ENCODE measurements around the gene DEXI.

The DEXI gene

DNA sequence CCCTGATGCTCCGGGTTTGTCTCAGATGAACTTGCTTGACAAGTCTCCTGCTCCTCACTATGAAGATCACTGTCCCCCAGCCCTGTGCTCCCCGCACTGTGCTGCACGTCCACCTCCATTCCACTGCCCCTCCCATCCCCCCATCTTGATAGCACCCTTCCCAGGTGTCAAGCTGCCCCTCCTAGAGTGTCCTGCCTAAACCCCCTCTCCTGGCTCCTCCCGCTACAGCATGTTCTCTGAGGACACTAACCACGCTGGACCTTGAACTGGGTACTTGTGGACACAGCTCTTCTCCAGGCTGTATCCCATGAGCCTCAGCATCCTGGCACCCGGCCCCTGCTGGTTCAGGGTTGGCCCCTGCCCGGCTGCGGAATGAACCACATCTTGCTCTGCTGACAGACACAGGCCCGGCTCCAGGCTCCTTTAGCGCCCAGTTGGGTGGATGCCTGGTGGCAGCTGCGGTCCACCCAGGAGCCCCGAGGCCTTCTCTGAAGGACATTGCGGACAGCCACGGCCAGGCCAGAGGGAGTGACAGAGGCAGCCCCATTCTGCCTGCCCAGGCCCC is 18.5 kb downstream of the DEXI start (continued):
- TF ChIP-seq ZFP37 (tag by site-specific recombination; IDR thresholded peaks at IDR 0.05) = no peak
- TF ChIP-seq ZNF610 (tag by site-specific recombination; IDR thresholded peaks at IDR 0.05; ENCODE audit: borderline replicate concordance) = no peak
- TF ChIP-seq ZNF132 (tag by site-specific recombination; IDR thresholded peaks at IDR 0.05; ENCODE audit: borderline replicate concordance) = no peak

DNA sequence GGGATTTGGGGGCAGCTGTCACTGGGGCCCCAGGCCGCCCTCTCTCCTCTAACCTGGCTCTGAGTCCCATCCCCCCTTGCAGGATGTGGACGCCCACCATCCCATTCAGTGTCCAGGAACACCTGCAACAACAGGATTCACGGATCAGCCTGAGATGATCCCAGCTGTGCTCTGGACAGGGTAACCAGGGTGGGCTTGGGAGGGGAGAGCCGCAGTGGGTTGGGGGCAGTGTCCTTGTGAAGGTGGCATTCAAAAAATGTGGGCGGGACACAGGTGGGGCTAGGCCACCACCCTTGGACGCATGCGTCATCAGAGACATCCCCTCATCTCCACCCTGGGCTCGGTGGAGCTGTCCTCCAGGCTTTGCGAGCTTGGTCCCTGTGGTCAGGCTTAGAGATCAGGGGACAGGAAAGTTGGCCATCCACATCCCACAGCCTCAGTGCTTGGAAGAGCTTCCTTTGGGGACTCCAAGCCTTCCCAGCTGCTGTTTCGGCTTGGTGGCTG is 19.1 kb downstream of the DEXI start:
- H3K36me3 ChIP-seq (ENCODE audit: control insufficient read depth in 2 of 2, insufficient read depth in 1 of 2, low read length in 2 of 2) = peaks cover 0 to 20% of the 10 kb centered on the region in 2 experiments; a peak in 2 of 3 replicates
- TF ChIP-seq IKZF3 (tag by site-specific recombination; IDR thresholded peaks at IDR 0.05) = no peak
- TF ChIP-seq EGR2 (tag by site-specific recombination; IDR thresholded peaks at IDR 0.05; ENCODE audit: low read depth) = no peak
- no peak for TF ChIP-seq MYNN (tag by site-specific recombination; IDR thresholded peaks at IDR 0.05; ENCODE audit: borderline replicate concordance)
- TF ChIP-seq, protein P1, sequence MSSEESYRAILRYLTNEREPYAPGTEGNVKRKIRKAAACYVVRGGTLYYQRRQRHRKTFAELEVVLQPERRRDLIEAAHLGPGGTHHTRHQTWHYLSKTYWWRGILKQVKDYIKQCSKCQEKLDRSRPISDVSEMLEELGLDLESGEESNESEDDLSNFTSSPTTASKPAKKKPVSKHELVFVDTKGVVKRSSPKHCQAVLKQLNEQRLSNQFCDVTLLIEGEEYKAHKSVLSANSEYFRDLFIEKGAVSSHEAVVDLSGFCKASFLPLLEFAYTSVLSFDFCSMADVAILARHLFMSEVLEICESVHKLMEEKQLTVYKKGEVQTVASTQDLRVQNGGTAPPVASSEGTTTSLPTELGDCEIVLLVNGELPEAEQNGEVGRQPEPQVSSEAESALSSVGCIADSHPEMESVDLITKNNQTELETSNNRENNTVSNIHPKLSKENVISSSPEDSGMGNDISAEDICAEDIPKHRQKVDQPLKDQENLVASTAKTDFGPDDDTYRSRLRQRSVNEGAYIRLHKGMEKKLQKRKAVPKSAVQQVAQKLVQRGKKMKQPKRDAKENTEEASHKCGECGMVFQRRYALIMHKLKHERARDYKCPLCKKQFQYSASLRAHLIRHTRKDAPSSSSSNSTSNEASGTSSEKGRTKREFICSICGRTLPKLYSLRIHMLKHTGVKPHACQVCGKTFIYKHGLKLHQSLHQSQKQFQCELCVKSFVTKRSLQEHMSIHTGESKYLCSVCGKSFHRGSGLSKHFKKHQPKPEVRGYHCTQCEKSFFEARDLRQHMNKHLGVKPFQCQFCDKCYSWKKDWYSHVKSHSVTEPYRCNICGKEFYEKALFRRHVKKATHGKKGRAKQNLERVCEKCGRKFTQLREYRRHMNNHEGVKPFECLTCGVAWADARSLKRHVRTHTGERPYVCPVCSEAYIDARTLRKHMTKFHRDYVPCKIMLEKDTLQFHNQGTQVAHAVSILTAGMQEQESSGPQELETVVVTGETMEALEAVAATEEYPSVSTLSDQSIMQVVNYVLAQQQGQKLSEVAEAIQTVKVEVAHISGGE (tag by site-specific recombination; conservative IDR thresholded peaks at IDR 0.05; ENCODE audit: low read depth) = no peak
- no peak for TF ChIP-seq ZNF274 (IDR thresholded peaks at IDR 0.05; ENCODE audit: low read length)
- no peak for TF ChIP-seq ZNF274 (tag by site-specific recombination; IDR thresholded peaks at IDR 0.05; ENCODE audit: borderline replicate concordance)
- TF ChIP-seq ZNF211 (tag by site-specific recombination; IDR thresholded peaks at IDR 0.05; ENCODE audit: low read depth) = no peak
- TF ChIP-seq, protein P2, sequence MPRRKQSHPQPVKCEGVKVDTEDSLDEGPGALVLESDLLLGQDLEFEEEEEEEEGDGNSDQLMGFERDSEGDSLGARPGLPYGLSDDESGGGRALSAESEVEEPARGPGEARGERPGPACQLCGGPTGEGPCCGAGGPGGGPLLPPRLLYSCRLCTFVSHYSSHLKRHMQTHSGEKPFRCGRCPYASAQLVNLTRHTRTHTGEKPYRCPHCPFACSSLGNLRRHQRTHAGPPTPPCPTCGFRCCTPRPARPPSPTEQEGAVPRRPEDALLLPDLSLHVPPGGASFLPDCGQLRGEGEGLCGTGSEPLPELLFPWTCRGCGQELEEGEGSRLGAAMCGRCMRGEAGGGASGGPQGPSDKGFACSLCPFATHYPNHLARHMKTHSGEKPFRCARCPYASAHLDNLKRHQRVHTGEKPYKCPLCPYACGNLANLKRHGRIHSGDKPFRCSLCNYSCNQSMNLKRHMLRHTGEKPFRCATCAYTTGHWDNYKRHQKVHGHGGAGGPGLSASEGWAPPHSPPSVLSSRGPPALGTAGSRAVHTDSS (tag by site-specific recombination; IDR thresholded peaks at IDR 0.05) = no peak
- TF ChIP-seq ZSCAN16 (tag by site-specific recombination; IDR thresholded peaks at IDR 0.05) = no peak
- TF ChIP-seq ZNF654 (tag by site-specific recombination; IDR thresholded peaks at IDR 0.05; ENCODE audit: low read depth) = no peak
- no peak for TF ChIP-seq ZNF621 (tag by site-specific recombination; IDR thresholded peaks at IDR 0.05)
- no peak for TF ChIP-seq ZNF426 (tag by site-specific recombination; IDR thresholded peaks at IDR 0.05)
- no peak for TF ChIP-seq ZBTB8A (tag by site-specific recombination; IDR thresholded peaks at IDR 0.05)
- TF ChIP-seq ZNF324 (tag by site-specific recombination; IDR thresholded peaks at IDR 0.05) = no peak
- TF ChIP-seq, protein P3, sequence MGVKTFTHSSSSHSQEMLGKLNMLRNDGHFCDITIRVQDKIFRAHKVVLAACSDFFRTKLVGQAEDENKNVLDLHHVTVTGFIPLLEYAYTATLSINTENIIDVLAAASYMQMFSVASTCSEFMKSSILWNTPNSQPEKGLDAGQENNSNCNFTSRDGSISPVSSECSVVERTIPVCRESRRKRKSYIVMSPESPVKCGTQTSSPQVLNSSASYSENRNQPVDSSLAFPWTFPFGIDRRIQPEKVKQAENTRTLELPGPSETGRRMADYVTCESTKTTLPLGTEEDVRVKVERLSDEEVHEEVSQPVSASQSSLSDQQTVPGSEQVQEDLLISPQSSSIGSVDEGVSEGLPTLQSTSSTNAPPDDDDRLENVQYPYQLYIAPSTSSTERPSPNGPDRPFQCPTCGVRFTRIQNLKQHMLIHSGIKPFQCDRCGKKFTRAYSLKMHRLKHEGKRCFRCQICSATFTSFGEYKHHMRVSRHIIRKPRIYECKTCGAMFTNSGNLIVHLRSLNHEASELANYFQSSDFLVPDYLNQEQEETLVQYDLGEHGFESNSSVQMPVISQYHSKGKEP (tag by site-specific recombination; IDR thresholded peaks at IDR 0.05) = no peak
- TF ChIP-seq ZNF791 (tag by site-specific recombination; IDR thresholded peaks at IDR 0.05) = no peak
- TF ChIP-seq ZNF169 (tag by site-specific recombination; IDR thresholded peaks at IDR 0.05) = no peak
- H3K4me3 ChIP-seq (ENCODE audit: low read depth, low read length) = no peak overlapping the region
- CTCF ChIA-PET = no interaction called here
- no peak overlapping the region for H3K27ac ChIP-seq (ENCODE audit: extremely low read depth, low read depth, low read length)
- no peaks in the 10 kb centered on the region for H3K9me3 ChIP-seq (ENCODE audit: control insufficient read depth, insufficient read depth, low read depth, low read length)
- no peaks in the 10 kb centered on the region for H3K4me1 ChIP-seq (ENCODE audit: control insufficient read depth, insufficient read depth, low read length)
- POLR2A ChIA-PET = interaction anchor here (0.6 kb wide), 1 partner anchor 794 kb away, joined by 4 read pairs; no protein-coding TSS in a partner anchor

Measured in HEK293 (cell line).